WTC11 (cell line): ENCODE data around the gene CTIF. TPM values are rescaled to one million over a fixed set of nuclear protein-coding genes. Genes with fewer than 3 reads are reported as not detected.

Experiments
- ATAC-seq: fragments of 200-7000 bp; cut with Tn5 transposase; 2 replicates; pipeline ENCODE4 v1.10.0; 2021; ENCODE audit warnings: mild to moderate bottlenecking, moderate library complexity
- CTCF ChIA-PET: fragments of 300-600 bp; sonication (Branson Sonifier 250); formaldehyde crosslinking; loops from one replicate; lab custom pipeline; 2021; ENCODE audit warnings: antibody characterized with exemption; lab: Charles Lee
- POLR2A ChIA-PET: fragments of 350-600 bp; sonication (Branson Sonifier 250); formaldehyde crosslinking; loops from one replicate; lab custom pipeline; 2021; ENCODE audit warnings: antibody characterized with exemption; lab: Charles Lee
- DNase-seq: peaks from one replicate; pipeline ENCODE4 v3.0.0; 2021; ENCODE audit warnings: low spot score
- H3K27ac Mint-ChIP-seq: 2 replicates; pipeline ENCODE4 v1.8.0; 2021; ENCODE audit warnings: mixed read lengths
- H3K27me3 Mint-ChIP-seq: 2 replicates; pipeline ENCODE4 v1.8.0; 2021; ENCODE audit warnings: low read depth, mild to moderate bottlenecking, moderate library complexity, mixed read lengths
- H3K36me3 Mint-ChIP-seq: 2 replicates; pipeline ENCODE4 v1.8.0; 2021; ENCODE audit warnings: mixed read lengths
- H3K4me1 Mint-ChIP-seq: 2 replicates; pipeline ENCODE4 v1.8.0; 2022; ENCODE audit warnings: mixed read lengths
- H3K4me3 Mint-ChIP-seq: 2 replicates; pipeline ENCODE4 v1.8.0; 2021; ENCODE audit warnings: mild to moderate bottlenecking, moderate library complexity, mixed read lengths
- H3K9me3 Mint-ChIP-seq: 2 replicates; pipeline ENCODE4 v1.8.0; 2021; ENCODE audit warnings: mixed read lengths
- ATF1 ChIP-seq: sonication (generic); formaldehyde crosslinking; IDR thresholded peaks from 2 replicates; pipeline ENCODE4 v1.8.1; 2023; ENCODE audit warnings: mild to moderate bottlenecking, moderate library complexity, missing genetic modification reagents
- CREM ChIP-seq: sonication (generic); formaldehyde crosslinking; IDR thresholded peaks from 2 replicates; pipeline ENCODE4 v1.8.1; 2022; ENCODE audit warnings: mild to moderate bottlenecking, missing genetic modification reagents, moderate library complexity
- EMX1 ChIP-seq: fragments of 250-450 bp; sonication (Bioruptor Pico); IDR thresholded peaks from 2 replicates; pipeline ENCODE4 v1.8.0; 2021; ENCODE audit warnings: mild to moderate bottlenecking
- ESRRA ChIP-seq: sonication (generic); formaldehyde crosslinking; IDR thresholded peaks from 2 replicates; pipeline ENCODE4 v1.8.1; 2022; ENCODE audit warnings: mild to moderate bottlenecking, missing genetic modification reagents, borderline replicate concordance
- ETV6 ChIP-seq: sonication (generic); formaldehyde crosslinking; IDR thresholded peaks from 2 replicates; pipeline ENCODE4 v1.8.1; 2022; ENCODE audit warnings: mild to moderate bottlenecking, missing genetic modification reagents
- GTF2I ChIP-seq: fragments of 250-450 bp; sonication (Bioruptor Pico); conservative IDR thresholded peaks from 2 replicates; pipeline ENCODE4 v1.4.0; 2021; ENCODE audit warnings: mild to moderate bottlenecking
- HMGA2 ChIP-seq: fragments of 250-450 bp; sonication (Bioruptor Pico); IDR thresholded peaks from 2 replicates; pipeline ENCODE4 v1.4.0; 2021; ENCODE audit warnings: mild to moderate bottlenecking, moderate library complexity
- KAT7 ChIP-seq: sonication (generic); formaldehyde crosslinking; IDR thresholded peaks from 2 replicates; pipeline ENCODE4 v1.8.1; 2023; ENCODE audit warnings: missing genetic modification reagents, mild to moderate bottlenecking, borderline replicate concordance
- MAX ChIP-seq: sonication (generic); formaldehyde crosslinking; IDR thresholded peaks from 2 replicates; pipeline ENCODE4 v1.8.0; 2022; ENCODE audit warnings: mild to moderate bottlenecking, missing genetic modification reagents
- MXD4 ChIP-seq: fragments of 250-450 bp; sonication (Bioruptor Pico); IDR thresholded peaks from 2 replicates; pipeline ENCODE4 v1.8.0; 2021; ENCODE audit warnings: mild to moderate bottlenecking, moderate library complexity, borderline replicate concordance
- NR1H2 ChIP-seq: sonication (generic); formaldehyde crosslinking; IDR thresholded peaks from 2 replicates; pipeline ENCODE4 v1.9.0; 2021; ENCODE audit warnings: mild to moderate bottlenecking, moderate library complexity, missing genetic modification reagents
- OVOL2 ChIP-seq: fragments of 250-450 bp; sonication (Bioruptor Pico); IDR thresholded peaks from 2 replicates; pipeline ENCODE4 v1.9.0; 2021; ENCODE audit warnings: mild to moderate bottlenecking, borderline replicate concordance
- RORB ChIP-seq: fragments of 250-450 bp; sonication (Bioruptor Pico); IDR thresholded peaks from 2 replicates; pipeline ENCODE4 v1.9.0; 2021; ENCODE audit warnings: mild to moderate bottlenecking
- SOX15 ChIP-seq: fragments of 250-450 bp; sonication (Bioruptor Pico); IDR thresholded peaks from 2 replicates; pipeline ENCODE4 v1.9.0; 2021; ENCODE audit warnings: mild to moderate bottlenecking
- TEAD1 ChIP-seq: sonication (generic); formaldehyde crosslinking; IDR thresholded peaks from 2 replicates; pipeline ENCODE4 v1.8.0; 2022; ENCODE audit warnings: mild to moderate bottlenecking, missing genetic modification reagents
- TP53 ChIP-seq: sonication (generic); formaldehyde crosslinking; IDR thresholded peaks from 2 replicates; pipeline ENCODE4 v1.8.1; 2023; ENCODE audit warnings: mild to moderate bottlenecking, missing genetic modification reagents
- USF1 ChIP-seq: sonication (generic); formaldehyde crosslinking; IDR thresholded peaks from 2 replicates; pipeline ENCODE4 v1.8.0; 2022; ENCODE audit warnings: mild to moderate bottlenecking, missing genetic modification reagents
- USF2 ChIP-seq: sonication (generic); formaldehyde crosslinking; IDR thresholded peaks from 2 replicates; pipeline ENCODE4 v1.8.1; 2023; ENCODE audit warnings: mild to moderate bottlenecking, missing genetic modification reagents, moderate library complexity
- ZNF317 ChIP-seq: sonication (generic); formaldehyde crosslinking; IDR thresholded peaks from 2 replicates; pipeline ENCODE4 v1.8.1; 2023; ENCODE audit warnings: low read depth, mild to moderate bottlenecking, moderate library complexity, missing genetic modification reagents, borderline replicate concordance
- total RNA-seq: library from RNA; stranded (reverse); gene quantifications from 3 replicates; pipeline ENCODE4 v1.2.3, GENCODE V29; 2021
- TF ChIP-seq, protein P1 (sequence below): fragments of 250-450 bp; sonication (Bioruptor Pico); IDR thresholded peaks from 2 replicates; pipeline ENCODE4 v1.9.0; 2021; ENCODE audit warnings: mild to moderate bottlenecking, borderline replicate concordance

The CTIF gene
- total RNA-seq, 1 experiment from 2014 or later: 28.5 TPM

DNA sequence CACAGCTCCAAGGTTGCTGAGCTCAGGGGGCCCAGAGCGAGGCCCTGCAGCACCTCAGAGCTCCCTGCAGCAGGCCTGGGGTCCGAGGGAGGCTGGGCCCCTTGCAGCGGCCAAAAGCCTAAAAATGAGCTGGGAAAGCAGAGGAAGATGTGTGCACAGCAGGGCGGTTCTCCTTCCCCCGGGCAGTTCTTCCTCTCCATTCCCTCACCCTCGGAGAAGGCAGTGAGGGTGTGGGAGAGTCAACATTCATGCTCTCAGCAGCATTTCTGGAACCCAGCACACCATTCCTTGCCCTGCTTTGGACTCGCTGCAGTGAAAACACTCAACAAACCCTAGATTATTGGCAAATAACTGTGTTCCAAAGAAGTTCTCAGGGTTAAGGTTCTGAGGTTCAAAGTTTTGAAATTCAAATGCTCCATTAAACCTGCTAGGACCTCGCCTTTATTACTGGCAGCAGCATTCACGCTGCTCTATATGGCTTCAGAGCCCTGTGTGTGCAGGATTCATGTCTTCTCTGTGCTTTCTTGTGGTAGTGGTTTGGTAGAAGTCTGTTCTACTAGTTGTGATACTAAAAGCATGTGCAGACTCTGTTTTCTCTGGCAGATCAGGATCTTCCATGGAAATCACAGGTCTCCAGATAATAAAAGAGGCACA is 79.1 kb downstream of the CTIF start:
- TF ChIP-seq TP53 (CRISPR knock-in tag): no peak
- TF ChIP-seq GTF2I: no peak
- no peak for TF ChIP-seq MAX (CRISPR knock-in tag)
- TF ChIP-seq, protein P1, sequence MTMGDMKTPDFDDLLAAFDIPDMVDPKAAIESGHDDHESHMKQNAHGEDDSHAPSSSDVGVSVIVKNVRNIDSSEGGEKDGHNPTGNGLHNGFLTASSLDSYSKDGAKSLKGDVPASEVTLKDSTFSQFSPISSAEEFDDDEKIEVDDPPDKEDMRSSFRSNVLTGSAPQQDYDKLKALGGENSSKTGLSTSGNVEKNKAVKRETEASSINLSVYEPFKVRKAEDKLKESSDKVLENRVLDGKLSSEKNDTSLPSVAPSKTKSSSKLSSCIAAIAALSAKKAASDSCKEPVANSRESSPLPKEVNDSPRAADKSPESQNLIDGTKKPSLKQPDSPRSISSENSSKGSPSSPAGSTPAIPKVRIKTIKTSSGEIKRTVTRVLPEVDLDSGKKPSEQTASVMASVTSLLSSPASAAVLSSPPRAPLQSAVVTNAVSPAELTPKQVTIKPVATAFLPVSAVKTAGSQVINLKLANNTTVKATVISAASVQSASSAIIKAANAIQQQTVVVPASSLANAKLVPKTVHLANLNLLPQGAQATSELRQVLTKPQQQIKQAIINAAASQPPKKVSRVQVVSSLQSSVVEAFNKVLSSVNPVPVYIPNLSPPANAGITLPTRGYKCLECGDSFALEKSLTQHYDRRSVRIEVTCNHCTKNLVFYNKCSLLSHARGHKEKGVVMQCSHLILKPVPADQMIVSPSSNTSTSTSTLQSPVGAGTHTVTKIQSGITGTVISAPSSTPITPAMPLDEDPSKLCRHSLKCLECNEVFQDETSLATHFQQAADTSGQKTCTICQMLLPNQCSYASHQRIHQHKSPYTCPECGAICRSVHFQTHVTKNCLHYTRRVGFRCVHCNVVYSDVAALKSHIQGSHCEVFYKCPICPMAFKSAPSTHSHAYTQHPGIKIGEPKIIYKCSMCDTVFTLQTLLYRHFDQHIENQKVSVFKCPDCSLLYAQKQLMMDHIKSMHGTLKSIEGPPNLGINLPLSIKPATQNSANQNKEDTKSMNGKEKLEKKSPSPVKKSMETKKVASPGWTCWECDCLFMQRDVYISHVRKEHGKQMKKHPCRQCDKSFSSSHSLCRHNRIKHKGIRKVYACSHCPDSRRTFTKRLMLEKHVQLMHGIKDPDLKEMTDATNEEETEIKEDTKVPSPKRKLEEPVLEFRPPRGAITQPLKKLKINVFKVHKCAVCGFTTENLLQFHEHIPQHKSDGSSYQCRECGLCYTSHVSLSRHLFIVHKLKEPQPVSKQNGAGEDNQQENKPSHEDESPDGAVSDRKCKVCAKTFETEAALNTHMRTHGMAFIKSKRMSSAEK (CRISPR knock-in tag): no peak
- no peak for TF ChIP-seq TEAD1 (CRISPR knock-in tag)
- TF ChIP-seq MXD4 (CRISPR knock-in tag): no peak
- no peak for TF ChIP-seq NR1H2 (CRISPR knock-in tag)
- TF ChIP-seq ETV6 (CRISPR knock-in tag): no peak
- no peak for TF ChIP-seq OVOL2
- no peak for TF ChIP-seq ATF1 (CRISPR knock-in tag)
- no peak for TF ChIP-seq HMGA2
- no peak for TF ChIP-seq EMX1 (CRISPR knock-in tag)
- no peak for TF ChIP-seq USF1 (CRISPR knock-in tag)
- TF ChIP-seq CREM (CRISPR knock-in tag): no peak
- no peak for TF ChIP-seq ESRRA (CRISPR knock-in tag)
- TF ChIP-seq USF2 (CRISPR knock-in tag): no peak
- TF ChIP-seq ZNF317 (CRISPR knock-in tag): no peak
- TF ChIP-seq RORB (CRISPR knock-in tag): no peak
- no peak for TF ChIP-seq KAT7 (CRISPR knock-in tag)
- Mint-ChIP-seq H3K4me3 (no peak overlapping the region), H3K4me1 (peaks cover 44% of the 10 kb centered on the region), H3K27me3 (no peaks in the 10 kb centered on the region), H3K9me3 (no peaks in the 10 kb centered on the region), H3K36me3 (no peaks in the 10 kb centered on the region), H3K27ac (no peak overlapping the region)
- no peak for DNase-seq
- ChIA-PET CTCF (interaction anchor here (1.3 kb wide), 1 partner anchor 47 kb away, joined by 4 read pairs; no protein-coding TSS in a partner anchor), POLR2A (no interaction called here)
- no peak for ATAC-seq

DNA sequence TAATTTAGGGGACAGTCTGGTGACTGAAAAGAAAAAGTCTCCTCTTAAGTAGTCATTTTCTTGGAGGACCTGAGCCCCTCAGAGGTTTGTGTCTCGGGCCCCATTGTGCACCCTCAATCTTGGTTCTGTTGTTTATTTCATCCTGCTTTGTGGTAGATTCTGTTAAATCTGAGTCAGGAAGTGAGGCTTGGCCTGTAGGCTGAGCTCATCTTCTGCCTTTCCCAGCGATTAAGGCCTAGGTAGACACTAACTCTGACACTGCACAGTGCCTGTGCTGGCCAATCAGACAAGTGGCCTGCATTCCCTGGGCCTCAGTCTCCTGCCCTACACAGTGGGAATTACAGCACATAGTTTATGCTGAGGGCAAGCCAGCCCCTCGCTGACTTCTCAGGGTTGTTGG is 80.2 kb downstream of the CTIF start:
- Mint-ChIP-seq H3K4me1 (peaks cover 44% of the 10 kb centered on the region), H3K27ac (no peak overlapping the region), H3K36me3 (no peaks in the 10 kb centered on the region), H3K9me3 (no peaks in the 10 kb centered on the region)
- no peak for TF ChIP-seq SOX15
- TF ChIP-seq, all 79 proteins: peak for 0
- ChIA-PET POLR2A (no interaction called here), CTCF (interaction anchor here (1.3 to 2.6 kb wide), 2 partner anchors 20 to 45 kb away, joined by 4 to 12 read pairs; no protein-coding TSS in a partner anchor)
- ATAC-seq (no peak), DNase-seq (no peak)
- no peak overlapping the region for H3K4me3 Mint-ChIP-seq
- no peaks in the 10 kb centered on the region for H3K27me3 Mint-ChIP-seq
